ENCODE measurements around the gene AGL.
"Not testable (repeated sequence)": the region's sequence is repeated elsewhere in the genome, so short reads cannot be mapped to it uniquely, and the experiment has no call there.

The AGL gene

GRCh38 chr1:99852648-99853047, 2.5 kb downstream of the AGL start:
- DNase-seq, result no peak

- no peak for DNase-seq
Observed at GRCh38 chr1:99855914-99856450, 5.8 kb downstream of the AGL start.

GRCh38 chr1:99857041-99857440, 6.9 kb downstream of the AGL start:
- DNase-seq, result not testable (repeated sequence)

- DNase-seq, result no peak
Observed at GRCh38 chr1:99858286-99858685, 8.1 kb downstream of the AGL start.

- no peak for DNase-seq
Observed at GRCh38 chr1:99858881-99859280, 8.7 kb downstream of the AGL start.

- no peak for DNase-seq
Observed at GRCh38 chr1:99860703-99861102, 10.5 kb downstream of the AGL start.

- DNase-seq, result no peak
Observed at GRCh38 chr1:99867682-99868081, 17.5 kb downstream of the AGL start.

GRCh38 chr1:99869304-99869703, 19.1 kb downstream of the AGL start:
- DNase-seq, result no peak

GRCh38 chr1:99869723-99870122, 19.6 kb downstream of the AGL start:
- DNase-seq, result no peak

GRCh38 chr1:99872063-99872462, 21.9 kb downstream of the AGL start:
- no peak for DNase-seq

GRCh38 chr1:99877568-99877967, 27.4 kb downstream of the AGL start:
- DNase-seq, result no peak

GRCh38 chr1:99886179-99886578, 36.0 kb downstream of the AGL start:
- DNase-seq, result no peak

- no peak for DNase-seq
Observed at GRCh38 chr1:99886841-99887240, 36.7 kb downstream of the AGL start.

GRCh38 chr1:99887890-99888289, 37.7 kb downstream of the AGL start:
- DNase-seq, result no peak

GRCh38 chr1:99891997-99892396, 41.8 kb downstream of the AGL start:
- DNase-seq, result no peak

GRCh38 chr1:99903278-99903677, 53.1 kb downstream of the AGL start:
- not testable (repeated sequence) for DNase-seq

GRCh38 chr1:99906535-99906934, 56.4 kb downstream of the AGL start:
- no peak for DNase-seq

- no peak for DNase-seq
Observed at GRCh38 chr1:99917214-99917613, 67.1 kb downstream of the AGL start.

- DNase-seq, result no peak
Observed at GRCh38 chr1:99919220-99919619, 69.1 kb downstream of the AGL start.

- DNase-seq, result no peak
Observed at GRCh38 chr1:99934801-99935200, 84.6 kb downstream of the AGL start.

GRCh38 chr1:99935534-99935933, 85.4 kb downstream of the AGL start:
- DNase-seq, result no peak

GRCh38 chr1:99936071-99936470, 85.9 kb downstream of the AGL start:
- no peak for DNase-seq

GRCh38 chr1:99942723-99943122, 92.6 kb downstream of the AGL start:
- DNase-seq, result no peak

GRCh38 chr1:99943223-99943794, 93.1 kb downstream of the AGL start:
- peak; percentile 21 for DNase-seq

GRCh38 chr1:99944192-99944591, 94.0 kb downstream of the AGL start:
- DNase-seq, result no peak
